Lung (tissue), 12 donors: Measurements from ENCODE around the gene POLE. TPM values are rescaled to one million over a fixed set of nuclear protein-coding genes. Genes with fewer than 3 reads are reported as not detected.

Source experiments
- ATAC-seq: fragments of 200-7000 bp; cut with Tn5 transposase; one replicate; pipeline ENCODE4 v1.9.1; 2020; ENCODE audit warnings: moderate number of reproducible peaks; ENCODE audit not compliant: insufficient read depth, low FRiP score
- DNase-seq, 3 donors: peaks; one replicate each; pipeline ENCODE4 v3.0.0-alpha.2; 2013 to 2017
- H3K27ac ChIP-seq, 2 donors: one replicate each; pipeline ENCODE4 v1.5.1; 2013; ENCODE audit warnings: mild to moderate bottlenecking in 2 of 2, moderate library complexity in 2 of 2, control low read depth in 1 of 2, inconsistent platforms in 1 of 2, low read depth in 1 of 2, low read length in 1 of 2
- H3K27me3 ChIP-seq, 3 donors: one replicate each; pipeline ENCODE4 v1.5.1; 2013; ENCODE audit warnings: low read length in 2 of 3; ENCODE audit not compliant: control insufficient read depth in 3 of 3, insufficient read depth in 3 of 3
- H3K36me3 ChIP-seq, 4 donors: one replicate each; pipeline ENCODE4 v1.5.1; 2013; ENCODE audit warnings: low read length in 4 of 4, mild to moderate bottlenecking in 1 of 4, moderate library complexity in 1 of 4; ENCODE audit not compliant: control insufficient read depth in 4 of 4, insufficient read depth in 4 of 4
- H3K4me1 ChIP-seq, 5 donors: one replicate each; pipeline ENCODE4 v1.5.1; 2013; ENCODE audit warnings: low read length in 5 of 5, mild to moderate bottlenecking in 2 of 5, moderate library complexity in 1 of 5; ENCODE audit not compliant: control insufficient read depth in 5 of 5, insufficient read depth in 5 of 5
- H3K4me3 ChIP-seq: one replicate; pipeline ENCODE4 v1.5.1; 2013; ENCODE audit warnings: mild to moderate bottlenecking, control low read depth, moderate library complexity
- H3K9ac ChIP-seq, 2 donors: one replicate each; pipeline ENCODE4 v1.5.1; 2013; ENCODE audit warnings: low read length in 2 of 2, control low read depth in 1 of 2; ENCODE audit not compliant: insufficient read depth in 1 of 2
- H3K9me3 ChIP-seq, 4 donors: one replicate each; pipeline ENCODE4 v1.5.1; 2013; ENCODE audit warnings: low read length in 3 of 4, mild to moderate bottlenecking in 1 of 4, moderate library complexity in 1 of 4; ENCODE audit not compliant: control insufficient read depth in 4 of 4, insufficient read depth in 3 of 4
- CTCF ChIP-seq: IDR thresholded peaks from 2 replicates; pipeline ENCODE4 v1.5.1; 2012; ENCODE audit warnings: mild to moderate bottlenecking; ENCODE audit errors: control extremely low read depth, extremely low read depth
- WGBS, 2 donors: extraction: QIAGEN DNeasy Blood & Tissue Kit; methylation state at CpG; one replicate each; pipeline ENCODE4 v1.1.7; 2013; 5-methylcytosine and 5-hydroxymethylcytosine counted together
- polyA plus RNA-seq, 2 donors: library from polyadenylated mRNA; stranded (reverse); fragments of 200-250 nt; gene quantifications; one replicate each; pipeline ENCODE4 v1.2.1, GENCODE V29; 2013
- total RNA-seq, 2 donors: library from RNA; depleted of rRNA in 1 of 2; stranded (reverse); fragments of >200 nt in 1 of 2; gene quantifications; one replicate each; pipeline ENCODE4 v1.2.1, GENCODE V29; 2014 to 2021
- donor health status: control.
- donor health status: control.
- donor health status: Bipolar disorder and iron deficiency.
- donor health status: healthy.
- donor health status: DM: yes; HTN: yes; CAD: no.

Gene POLE
- total and polyA plus RNA-seq, 4 donors, result 9.3 to 49.9 (median 25.3) TPM

GRCh38 chr12:132592282-132592970 lies 94.7 kb downstream of the POLE start:
- TF ChIP-seq CTCF, result no peak
- 82 to 87% methylated on average over 38 of the region's 38 CpGs for WGBS, 2 donors
- DNase-seq (no peak), ATAC-seq (no peak)
- Histone ChIP-seq H3K9me3 (peaks cover 0 to 3% (median 0%) of the 10 kb centered on the region in 4 donors), H3K27ac (no peak overlapping the region), H3K27me3 (no peaks in the 10 kb centered on the region), H3K36me3 (no peaks in the 10 kb centered on the region), H3K9ac (no peak overlapping the region), H3K4me1 (peaks cover 0 to 8% (median 3%) of the 10 kb centered on the region in 5 donors), H3K4me3 (no peak overlapping the region)

GRCh38 chr12:132591107-132591935 lies 95.8 kb downstream of the POLE start:
- Histone ChIP-seq H3K4me3 (no peak overlapping the region), H3K27me3 (no peaks in the 10 kb centered on the region), H3K27ac (no peak overlapping the region), H3K36me3 (no peaks in the 10 kb centered on the region), H3K9me3 (peaks cover 0 to 3% (median 0%) of the 10 kb centered on the region in 4 donors), H3K9ac (no peak overlapping the region), H3K4me1 (peaks cover 0 to 6% (median 2%) of the 10 kb centered on the region in 5 donors)
- 91 to 95% methylated on average over 45 of the region's 45 CpGs for WGBS, 2 donors
- TF ChIP-seq CTCF, result no peak
- no peak for DNase-seq
- ATAC-seq, result no peak

- no peaks in the 10 kb centered on the region for H3K27me3 ChIP-seq
- H3K9ac ChIP-seq, result no peak overlapping the region
- 85 to 93% methylated on average over 19 of the region's 19 CpGs for WGBS, 2 donors
- no peaks in the 10 kb centered on the region for H3K36me3 ChIP-seq
- DNase-seq (no peak), ATAC-seq (no peak)
- H3K9me3 ChIP-seq, result peaks cover 0 to 3% (median 0%) of the 10 kb centered on the region in 4 donors
- H3K4me3 ChIP-seq, result no peak overlapping the region
- TF ChIP-seq CTCF, result no peak
- peaks cover 0 to 6% (median 2%) of the 10 kb centered on the region in 5 donors for H3K4me1 ChIP-seq
- H3K27ac ChIP-seq, result no peak overlapping the region
Observed at GRCh38 chr12:132588821-132589669, 98.1 kb downstream of the POLE start.
